Erythroblast (primary cell): ENCODE measurements around the gene LANCL2.

ENCODE experiments used
- GATA1 ChIP-seq: IDR thresholded peaks from 2 replicates; pipeline ENCODE4 v1.6.1; 2011; ENCODE audit warnings: low read depth, mild to moderate bottlenecking, control low read depth, low read length, moderate library complexity
- POLR2A ChIP-seq: IDR thresholded peaks from 2 replicates; pipeline ENCODE4 v1.6.1; 2011; ENCODE audit warnings: mild to moderate bottlenecking, low read length

DNA sequence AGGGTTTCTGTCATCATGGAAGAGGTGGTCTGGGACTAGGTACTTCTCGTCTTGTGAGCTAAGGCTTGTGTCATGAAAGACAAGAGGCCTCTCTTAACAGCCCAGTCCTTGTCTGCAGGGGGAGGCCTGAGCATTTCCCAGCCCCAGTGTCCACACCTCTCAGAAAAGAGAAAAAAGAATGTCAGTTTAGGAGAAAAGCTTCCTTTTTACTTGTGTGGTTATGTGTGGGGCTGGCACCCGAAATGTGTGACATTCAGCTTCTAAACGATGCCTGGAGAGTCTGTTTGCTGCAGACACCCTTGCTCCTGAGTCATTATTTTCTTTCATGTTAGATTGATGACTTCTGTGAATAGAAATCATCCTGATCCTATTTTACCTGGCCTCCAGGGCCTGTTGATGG lies 67.4 kb downstream of the LANCL2 start:
- TF ChIP-seq POLR2A (no peak), GATA1 (no peak)
